ENCODE measurements around the gene SMAD3. TPM values are rescaled to one million over a fixed set of nuclear protein-coding genes. Genes with fewer than 3 reads are reported as not detected.

Gene SMAD3
- total and polyA plus RNA-seq, 2 of the 8 experiments (the other 6 are each of a cell fraction or from before 2014, with no cell fraction given), result 10.1 to 12.4 TPM

DNA sequence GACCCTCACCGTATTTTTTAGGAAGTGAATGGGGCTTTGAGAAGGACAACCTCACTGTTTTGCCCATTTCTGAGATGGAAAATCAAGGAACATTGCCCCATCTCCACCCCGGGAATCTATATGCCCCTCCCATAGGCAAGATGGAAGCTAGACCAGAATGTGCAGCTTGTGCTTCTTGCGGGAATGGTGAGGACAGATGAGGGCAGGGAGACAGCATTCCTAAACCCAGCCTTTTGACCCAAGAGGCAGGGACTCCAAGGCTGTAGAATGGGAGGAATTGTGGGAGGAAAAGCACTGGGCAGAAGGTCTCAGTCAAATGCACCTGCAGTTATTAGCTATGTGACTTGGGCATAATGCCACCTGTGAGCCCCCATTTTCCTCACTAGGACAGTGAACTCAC is 66.9 kb downstream of the SMAD3 start:
- TF ChIP-seq POU5F1 (IDR thresholded peaks at IDR 0.05; ENCODE audit: low read depth, low read length) (no peak), NANOG (IDR thresholded peaks at IDR 0.05; ENCODE audit: insufficient read depth, low read depth, low read length, poor library complexity, severe bottlenecking) (no peak), KDM1A (IDR thresholded peaks at IDR 0.05; ENCODE audit: borderline replicate concordance, low read length) (no peak), TAF1 (IDR thresholded peaks at IDR 0.05; ENCODE audit: low read depth, low read length) (no peak), CHD1 (IDR thresholded peaks at IDR 0.05; ENCODE audit: low read depth, low read length) (no peak)
- TF ChIP-seq, protein P1, sequence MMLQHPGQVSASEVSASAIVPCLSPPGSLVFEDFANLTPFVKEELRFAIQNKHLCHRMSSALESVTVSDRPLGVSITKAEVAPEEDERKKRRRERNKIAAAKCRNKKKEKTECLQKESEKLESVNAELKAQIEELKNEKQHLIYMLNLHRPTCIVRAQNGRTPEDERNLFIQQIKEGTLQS (IDR thresholded peaks at IDR 0.05; ENCODE audit: insufficient read depth, low read depth, low read length), result no peak
- Histone ChIP-seq H3K4me1 (replicated peaks in 1 of 4; ENCODE audit: control insufficient read depth in 3 of 4, insufficient read depth in 4 of 4, low read length in 3 of 4) (peaks cover 0 to 22% (median 12%) of the 10 kb centered on the region in 4 experiments), H4K20me1 (replicated peaks in 1 of 2; ENCODE audit: control insufficient read depth in 1 of 2, insufficient read depth in 2 of 2, low read length in 2 of 2) (peaks cover 0 to 2% of the 10 kb centered on the region in 2 experiments), H4K8ac (ENCODE audit: extremely low read depth, insufficient read depth, low read length) (no peak overlapping the region), H3K4me2 (ENCODE audit: insufficient read depth in 1 of 2, low read depth in 2 of 2, low read length in 2 of 2) (no peak overlapping the region), H3K14ac (ENCODE audit: insufficient read length) (no peak overlapping the region), H2AFZ (ENCODE audit: low read length) (no peak overlapping the region), H4K91ac (replicated peaks; ENCODE audit: insufficient read length, low read length) (no peak overlapping the region), H3K9me3 (ENCODE audit: insufficient read depth in 2 of 2, low read depth in 1 of 2, low read length in 1 of 2) (no peaks in the 10 kb centered on the region), H3K4me3 (ENCODE audit: extremely low read depth in 1 of 4, insufficient read depth in 2 of 4, low read depth in 3 of 4, low read length in 4 of 4) (no peak overlapping the region), H3K4ac (replicated peaks; ENCODE audit: insufficient read length, low read depth, low read length) (no peak overlapping the region), H3K18ac (ENCODE audit: extremely low read depth, low read length) (no peak overlapping the region), H3K79me2 (ENCODE audit: control insufficient read depth in 1 of 2, insufficient read depth in 2 of 2, low read length in 2 of 2) (no peaks in the 10 kb centered on the region), H3K79me1 (ENCODE audit: low read depth, low read length) (peaks cover 2% of the 10 kb centered on the region; the same call in 1 of the 2 replicates), H3K23ac (ENCODE audit: insufficient read length) (no peak overlapping the region), H2BK15ac (ENCODE audit: low read length) (no peak overlapping the region), H2BK20ac (ENCODE audit: low read length) (no peak overlapping the region), H3K23me2 (ENCODE audit: low read depth, low read length) (no peaks in the 10 kb centered on the region), H3K9ac (replicated peaks in 1 of 4; ENCODE audit: extremely low read depth in 1 of 4, low read depth in 3 of 4, low read length in 3 of 4) (no peak overlapping the region), H4K5ac (ENCODE audit: insufficient read length, low read depth, low read length) (no peak overlapping the region), H3K56ac (replicated peaks; ENCODE audit: insufficient read length, low read depth, low read length) (no peak overlapping the region), H2BK120ac (replicated peaks; ENCODE audit: low read depth, low read length) (no peak overlapping the region), H2BK12ac (ENCODE audit: low read depth, low read length) (no peak overlapping the region), H2BK5ac (ENCODE audit: low read depth, low read length) (no peak overlapping the region), H3K27ac (ENCODE audit: low read depth, low read length) (no peak overlapping the region), H3K36me3 (ENCODE audit: control insufficient read depth in 2 of 4, insufficient read depth in 4 of 4, low read length in 3 of 4) (no peaks in the 10 kb centered on the region), H2AK5ac (ENCODE audit: low read depth, low read length) (no peak overlapping the region), H3K27me3 (replicated peaks in 1 of 4; ENCODE audit: control insufficient read depth in 3 of 4, extremely low read depth in 1 of 4, insufficient read depth in 3 of 4, low read length in 3 of 4) (no peaks in the 10 kb centered on the region)
- ChIA-PET POLR2A (ENCODE audit: partially characterized antibody) (interaction anchor here (1.6 kb wide), 1 partner anchor 11 kb away, joined by 4 read pairs; no protein-coding TSS in a partner anchor), CTCF (ENCODE audit: partially characterized antibody) (interaction anchor here (1.1 kb wide), 1 partner anchor 16 kb away, joined by 3 read pairs; no protein-coding TSS in a partner anchor)
- 84% methylated on average over 3 of the region's 3 CpGs; no CpG with 5 or more reads in 1 of the 2 experiments for WGBS, 2 experiments (ENCODE audit: extremely low coverage in 1 of 2, insufficient coverage in 1 of 2, insufficient read length in 1 of 2, insufficient replicate concordance in 2 of 2, low coverage in 1 of 2, low lambda C conversion rate in 2 of 2, missing lambda C conversion rate in 1 of 2)
- FAIRE-seq (no peak), DNase-seq (ENCODE audit: low read depth in 1 of 2, low spot score in 2 of 2) (no peak)

Data from H1 (cell line).